GM13976 (cell line): Measurements from ENCODE around the gene ASPHD1.
A peak's percentile ranks its signal among the peaks of the same experiment; 100 is the strongest.
"Not testable (repeated sequence)": the region's sequence is repeated elsewhere in the genome, so short reads cannot be mapped to it uniquely, and the experiment has no call there.

Experiments
- DNase-seq: peaks from one replicate; pipeline ENCODE4 v3.0.0; 2012; ENCODE audit warnings: low spot score
- in situ Hi-C: fragments of 300-500 bp; cut with MboI; formaldehyde crosslinking; loops from one replicate; pipeline ENCODE4 v1.12.0; 2022; ENCODE audit warnings: low sequenced_read_pairs, mixed read lengths, inconsistent platforms; ENCODE audit not compliant: unreplicated experiment
- TF ChIP-seq, protein P1 (sequence below): IDR thresholded peaks from 2 replicates; pipeline ENCODE4 v1.5.1; 2012; ENCODE audit warnings: borderline replicate concordance, mild to moderate bottlenecking; ENCODE audit not compliant: insufficient read depth; ENCODE audit errors: extremely low read depth, missing control alignments, control extremely low read depth

Gene ASPHD1

GRCh38 chr16:29868396-29869009 is 31.8 kb upstream of the ASPHD1 start:
- no peak for DNase-seq
- TF ChIP-seq, protein P1, sequence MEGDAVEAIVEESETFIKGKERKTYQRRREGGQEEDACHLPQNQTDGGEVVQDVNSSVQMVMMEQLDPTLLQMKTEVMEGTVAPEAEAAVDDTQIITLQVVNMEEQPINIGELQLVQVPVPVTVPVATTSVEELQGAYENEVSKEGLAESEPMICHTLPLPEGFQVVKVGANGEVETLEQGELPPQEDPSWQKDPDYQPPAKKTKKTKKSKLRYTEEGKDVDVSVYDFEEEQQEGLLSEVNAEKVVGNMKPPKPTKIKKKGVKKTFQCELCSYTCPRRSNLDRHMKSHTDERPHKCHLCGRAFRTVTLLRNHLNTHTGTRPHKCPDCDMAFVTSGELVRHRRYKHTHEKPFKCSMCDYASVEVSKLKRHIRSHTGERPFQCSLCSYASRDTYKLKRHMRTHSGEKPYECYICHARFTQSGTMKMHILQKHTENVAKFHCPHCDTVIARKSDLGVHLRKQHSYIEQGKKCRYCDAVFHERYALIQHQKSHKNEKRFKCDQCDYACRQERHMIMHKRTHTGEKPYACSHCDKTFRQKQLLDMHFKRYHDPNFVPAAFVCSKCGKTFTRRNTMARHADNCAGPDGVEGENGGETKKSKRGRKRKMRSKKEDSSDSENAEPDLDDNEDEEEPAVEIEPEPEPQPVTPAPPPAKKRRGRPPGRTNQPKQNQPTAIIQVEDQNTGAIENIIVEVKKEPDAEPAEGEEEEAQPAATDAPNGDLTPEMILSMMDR, result no peak
- in situ Hi-C loops, result no loop called here

- DNase-seq, in situ Hi-C loops: not testable (repeated sequence)
Measured at GRCh38 chr16:29869067-29869466, 31.2 kb upstream of the ASPHD1 start.

DNA sequence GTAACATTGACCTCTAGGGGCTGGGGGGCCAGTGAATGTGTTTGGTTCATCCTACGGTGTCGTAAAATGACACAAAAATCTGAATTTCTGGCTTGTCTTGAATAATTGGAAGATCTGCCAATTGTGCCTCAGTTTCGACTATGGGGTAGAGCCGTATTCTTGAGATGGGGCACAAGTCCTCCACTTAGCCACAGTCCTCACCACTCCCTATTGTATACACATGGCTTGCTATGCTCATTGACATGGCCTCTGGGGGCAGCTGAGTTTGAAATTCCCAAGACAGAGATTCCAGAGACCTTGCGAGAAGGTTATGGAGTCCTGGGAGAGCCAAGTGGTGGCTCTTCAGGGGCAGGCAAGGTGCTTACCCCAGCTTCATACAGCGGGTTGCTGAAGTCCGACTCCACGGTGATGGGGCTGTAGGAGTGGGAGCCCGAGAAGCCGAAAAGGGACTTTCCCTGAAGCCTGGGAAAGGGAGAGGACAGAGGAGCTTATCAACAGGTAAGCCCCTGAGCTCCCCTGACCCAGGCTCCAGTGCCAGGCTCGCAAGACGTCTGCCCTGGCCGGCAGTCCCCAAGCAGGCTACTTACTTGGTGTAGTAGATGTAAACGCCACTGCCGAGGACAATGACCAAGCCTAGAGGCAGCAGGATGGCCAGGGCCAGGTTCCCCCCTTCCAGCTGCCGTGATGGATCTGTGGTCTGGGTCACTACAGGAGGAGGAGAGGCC is 28.3 kb upstream of the ASPHD1 start:
- in situ Hi-C loops, result no loop called here
- TF ChIP-seq, protein P1, result no peak

DNA sequence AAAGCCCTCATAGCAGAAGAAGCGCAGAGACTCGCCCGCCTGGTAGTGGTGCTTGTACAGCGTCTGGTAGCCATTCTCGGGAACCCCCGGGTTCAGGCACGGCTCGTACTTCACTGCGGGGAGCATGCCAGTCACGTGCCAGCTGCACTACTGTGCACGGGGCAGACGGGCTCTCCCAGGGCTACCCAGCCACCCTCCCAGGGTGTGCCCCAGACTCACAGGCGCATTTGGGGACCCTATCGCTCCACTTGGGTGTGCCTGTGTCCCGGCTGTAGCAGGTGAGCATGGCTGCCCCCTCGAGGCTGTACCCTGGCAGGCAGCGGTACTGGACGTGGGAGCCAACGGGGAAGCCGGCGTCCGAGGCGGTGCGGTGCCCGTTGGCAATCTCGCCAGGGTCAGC is 27.0 kb upstream of the ASPHD1 start:
- DNase-seq, result no peak
- in situ Hi-C loops, result no loop called here
- TF ChIP-seq, protein P1, result no peak

More for the DNA sequence above, 28.3 kb upstream of the ASPHD1 start:
- DNase-seq, result no peak

GRCh38 chr16:29875206-29875605 is 25.1 kb upstream of the ASPHD1 start:
- in situ Hi-C loops, result no loop called here
- TF ChIP-seq, protein P1, result no peak
- no peak for DNase-seq

GRCh38 chr16:29876217-29876593 is 24.1 kb upstream of the ASPHD1 start:
- in situ Hi-C loops, result no loop called here
- DNase-seq, result no peak
- TF ChIP-seq, protein P1, result no peak

DNA sequence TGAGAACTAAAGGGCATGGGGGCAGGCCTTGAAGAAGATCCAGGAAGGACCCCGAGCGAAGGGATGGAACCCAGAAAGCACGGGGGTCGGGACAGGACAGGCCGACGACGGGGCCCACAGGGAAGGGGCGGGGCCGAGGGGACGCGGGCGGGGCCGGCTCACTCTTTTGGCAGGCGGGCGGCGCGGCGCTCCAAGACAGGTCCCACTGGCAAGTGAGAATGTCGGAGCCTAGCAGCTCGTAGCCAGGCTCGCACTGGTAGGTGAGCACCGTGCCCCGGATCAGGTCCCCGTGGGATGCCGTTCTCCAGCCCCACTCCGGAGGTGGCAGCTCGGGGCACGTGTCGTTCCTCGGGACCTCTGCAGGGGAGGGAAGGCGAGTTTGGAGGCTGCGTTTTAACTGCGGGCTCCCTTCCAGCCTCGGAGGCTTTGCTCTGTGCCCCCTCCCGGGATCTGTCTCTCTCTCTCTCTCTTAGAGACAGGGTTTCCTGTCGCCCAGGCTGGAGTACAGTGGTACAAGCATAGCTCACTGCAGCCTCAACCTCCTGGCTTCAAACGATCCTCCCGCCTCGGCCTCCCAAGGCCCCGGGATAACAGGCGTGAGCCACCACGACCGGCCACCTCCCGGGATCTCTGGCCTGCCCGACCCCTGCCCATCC is 23.6 kb upstream of the ASPHD1 start:
- TF ChIP-seq, protein P1, result no peak
- peak; percentile 53 for DNase-seq
- in situ Hi-C loops, result no loop called here
